Stimulated activated CD4-positive, alpha-beta T cell treated with anti-CD3 and anti-CD28 coated beads, Interleukin-1b, Interleukin-23, amount 100 ng/mL, for 4 hours (primary cell): ENCODE measurements around the gene MPRIP.

Source experiments
- DNase-seq, 2 donors: peaks; one replicate each; pipeline ENCODE4 v3.0.0-alpha.2; 2020; ENCODE audit warnings: low read depth in 2 of 2

The MPRIP gene

GRCh38 chr17:17109256-17109655 is 67.0 kb downstream of the MPRIP start:
- DNase-seq: no peak

- DNase-seq: no peak
Measured at GRCh38 chr17:17109907-17110306, 67.7 kb downstream of the MPRIP start.

GRCh38 chr17:17110520-17110919 is 68.3 kb downstream of the MPRIP start:
- no peak for DNase-seq

- DNase-seq: no peak
Measured at GRCh38 chr17:17111401-17112393, 69.4 kb downstream of the MPRIP start.

- no peak for DNase-seq
Measured at GRCh38 chr17:17112628-17113200, 70.5 kb downstream of the MPRIP start.

GRCh38 chr17:17114592-17115225 is 72.5 kb downstream of the MPRIP start:
- no peak for DNase-seq

- no peak for DNase-seq
Measured at GRCh38 chr17:17115620-17116019, 73.4 kb downstream of the MPRIP start.

GRCh38 chr17:17116406-17116805 is 74.1 kb downstream of the MPRIP start:
- DNase-seq: no peak

GRCh38 chr17:17117923-17118322 is 75.7 kb downstream of the MPRIP start:
- no peak for DNase-seq

- no peak for DNase-seq
Measured at GRCh38 chr17:17118399-17118798, 76.1 kb downstream of the MPRIP start.

- no peak for DNase-seq
Measured at GRCh38 chr17:17119106-17119505, 76.8 kb downstream of the MPRIP start.

GRCh38 chr17:17119533-17119932 is 77.3 kb downstream of the MPRIP start:
- DNase-seq: peak; percentile 26 to 37

GRCh38 chr17:17120294-17120693 is 78.0 kb downstream of the MPRIP start:
- no peak for DNase-seq

- no peak for DNase-seq
Measured at GRCh38 chr17:17120701-17121100, 78.4 kb downstream of the MPRIP start.

GRCh38 chr17:17121162-17121561 is 78.9 kb downstream of the MPRIP start:
- no peak for DNase-seq

GRCh38 chr17:17122781-17123483 is 80.7 kb downstream of the MPRIP start:
- no peak for DNase-seq

GRCh38 chr17:17124341-17124740 is 82.1 kb downstream of the MPRIP start:
- no peak for DNase-seq

GRCh38 chr17:17125136-17126084 is 83.2 kb downstream of the MPRIP start:
- DNase-seq: no peak

- no peak for DNase-seq
Measured at GRCh38 chr17:17126131-17127110, 84.2 kb downstream of the MPRIP start.

GRCh38 chr17:17127156-17127555 is 84.9 kb downstream of the MPRIP start:
- DNase-seq: no peak
